GM21786 (cell line): ENCODE data around the gene SNX9.

Experiments used
- ATAC-seq: cut with Tn5 transposase; IDR thresholded peaks from one replicate; pipeline ENCODE4 v1.9.1; 2021; ENCODE audit not compliant: unreplicated experiment

SNX9 gene

GRCh38 chr6:157989541-157990289 is 166.7 kb downstream of the SNX9 start:
- ATAC-seq: no peak

GRCh38 chr6:157990321-157991066 is 167.4 kb downstream of the SNX9 start:
- ATAC-seq: no peak

- ATAC-seq: no peak
These were observed 168.0 kb downstream of the SNX9 start for GRCh38 chr6:157991067-157991432.

- no peak for ATAC-seq
These were observed 170.0 kb downstream of the SNX9 start for GRCh38 chr6:157993076-157993475.

GRCh38 chr6:157994125-157994795 is 171.2 kb downstream of the SNX9 start:
- no peak for ATAC-seq
